HCT116 (cell line): ENCODE measurements around the gene FXYD6. TPM values are rescaled to one million over a fixed set of nuclear protein-coding genes. Genes with fewer than 3 reads are reported as not detected.

Experiments used
- ATAC-seq: fragments of 200-7000 bp; cut with Tn5 transposase; 2 replicates; pipeline ENCODE4 v1.9.1; 2020; ENCODE audit warnings: mild to moderate bottlenecking, moderate library complexity
- BruUV-seq: library from RNA; stranded (reverse); fragments of 400-500 nt; replicated peaks from 2 replicates; lab custom pipeline; 2021; lab: Mats Ljungman, UMichigan
- CTCF ChIA-PET: fragments of 300-600 bp; sonication (Branson Sonifier 250); formaldehyde crosslinking; loops from one replicate; lab custom pipeline; 2021; ENCODE audit warnings: antibody characterized with exemption; lab: Charles Lee
- POLR2A ChIA-PET: fragments of 300-600, 350-600 bp; sonication (Branson Sonifier 250); formaldehyde crosslinking; loops from one replicate; lab custom pipeline; 2021; ENCODE audit warnings: antibody characterized with exemption; lab: Charles Lee
- RAD21 ChIA-PET, 2 experiments: fragments of 300-600 bp; sonication (Branson Sonifier 250); formaldehyde crosslinking; loops; one replicate each; lab custom pipeline; 2023; ENCODE audit warnings: low total read pairs in 2 of 2; ENCODE audit not compliant: uncharacterized antibody in 2 of 2, unreplicated experiment in 2 of 2, low non-redundant PET in 1 of 2; lab: Charles Lee
- DNase-seq: peaks from one replicate; pipeline ENCODE4 v3.0.0-alpha.2; 2010; ENCODE audit warnings: low read depth, low spot score
- H2AFZ ChIP-seq: fragments of 200-600 bp; shearing (Covaris generic), sonication (generic); 2 replicates; pipeline ENCODE4 v1.6.1; 2017; ENCODE audit warnings: low read depth, mixed run types, mixed read lengths, antibody characterized with exemption, low read length; ENCODE audit not compliant: poor library complexity, severe bottlenecking
- H3K27ac ChIP-seq: 2 replicates; pipeline ENCODE4 v1.5.1; 2012; ENCODE audit warnings: low read depth, low read length
- H3K27me3 ChIP-seq: fragments of 200-600 bp; sonication (generic); 2 replicates; pipeline ENCODE4 v1.6.1; 2016; ENCODE audit warnings: mixed run types, low read length, mixed read lengths; ENCODE audit not compliant: insufficient read depth
- H3K36me3 ChIP-seq, 2 experiments: fragments of 200-500 bp in 1 of 2; fragments of 200-600 bp in 1 of 2; sonication (Bioruptor generic) in 1 of 2; sonication (generic) in 1 of 2; 2 replicates each; pipeline versions ENCODE4 v1.5.1 to v1.6.1; 2014 to 2016; ENCODE audit warnings: low read length in 2 of 2, inconsistent platforms in 1 of 2, mixed read lengths in 1 of 2, mixed run types in 1 of 2; ENCODE audit not compliant: insufficient read depth in 2 of 2, control insufficient read depth in 1 of 2
- H3K4me1 ChIP-seq, 2 experiments: fragments of 200-600 bp in 1 of 2; sonication (generic) in 1 of 2; 2 replicates each; pipeline versions ENCODE4 v1.5.1 to v1.6.1; 2012 to 2017; ENCODE audit warnings: low read length in 2 of 2, inconsistent platforms in 1 of 2, mild to moderate bottlenecking in 1 of 2, mixed read lengths in 1 of 2, mixed run types in 1 of 2, moderate library complexity in 1 of 2; ENCODE audit not compliant: insufficient read depth in 2 of 2, control insufficient read depth in 1 of 2
- H3K4me2 ChIP-seq: fragments of 200-600 bp; sonication (generic); 2 replicates; pipeline ENCODE4 v1.6.1; 2017; ENCODE audit warnings: mixed run types, low read length, mixed read lengths
- H3K4me3 ChIP-seq, 2 experiments: fragments of 200-600 bp in 1 of 2; sonication (generic) in 1 of 2; replicated peaks in 1 of 2; 2 replicates each; pipeline ENCODE4 v1.5.1; 2011 to 2016; ENCODE audit warnings: low read length in 2 of 2, control low read depth in 1 of 2, low read depth in 1 of 2, mild to moderate bottlenecking in 1 of 2, mixed read lengths in 1 of 2, mixed run types in 1 of 2
- H3K79me2 ChIP-seq: fragments of 200-600 bp; sonication (generic); 2 replicates; pipeline ENCODE4 v1.6.1; 2017; ENCODE audit warnings: mild to moderate bottlenecking, mixed run types, low read length, moderate library complexity, mixed read lengths; ENCODE audit not compliant: insufficient read depth
- H3K9ac ChIP-seq: fragments of 200-600 bp; sonication (generic); 2 replicates; pipeline ENCODE4 v1.6.1; 2016; ENCODE audit warnings: low read length, mixed read lengths
- H3K9me2 ChIP-seq: fragments of 200-600 bp; sonication (generic), shearing (Covaris generic); 2 replicates; pipeline ENCODE4 v1.6.1; 2017; ENCODE audit warnings: mixed run types, mild to moderate bottlenecking, moderate library complexity; ENCODE audit not compliant: insufficient read depth
- H3K9me3 ChIP-seq, 2 experiments: fragments of 200-500 bp in 1 of 2; fragments of 200-600 bp in 1 of 2; sonication (Bioruptor generic) in 1 of 2; sonication (generic) in 1 of 2; 2 replicates each; pipeline ENCODE4 v1.6.1; 2014 to 2017; ENCODE audit warnings: low read length in 2 of 2, mixed read lengths in 2 of 2, inconsistent platforms in 1 of 2, low read depth in 1 of 2, mild to moderate bottlenecking in 1 of 2, mixed run types in 1 of 2, moderate library complexity in 1 of 2; ENCODE audit not compliant: control insufficient read depth in 1 of 2, insufficient read depth in 1 of 2
- H4K20me1 ChIP-seq: fragments of 200-600 bp; sonication (generic), shearing (Covaris generic); 2 replicates; pipeline ENCODE4 v1.6.1; 2017; ENCODE audit warnings: mixed run types, mild to moderate bottlenecking, moderate library complexity; ENCODE audit not compliant: insufficient read depth
- CBX3 ChIP-seq: IDR thresholded peaks from 2 replicates; pipeline ENCODE4 v1.6.1; 2012; ENCODE audit warnings: low read depth
- CEBPB ChIP-seq: IDR thresholded peaks from 2 replicates; pipeline ENCODE4 v1.6.1; 2012; ENCODE audit warnings: low read depth
- EGR1 ChIP-seq: IDR thresholded peaks from 2 replicates; pipeline ENCODE4 v1.6.1; 2012; ENCODE audit warnings: low read depth
- ELF1 ChIP-seq: IDR thresholded peaks from 2 replicates; pipeline ENCODE4 v1.6.1; 2012; ENCODE audit warnings: low read depth, borderline replicate concordance
- EZH2 ChIP-seq: fragments of 200-600 bp; sonication (generic); IDR thresholded peaks from 2 replicates; pipeline ENCODE4 v1.6.1; 2017; ENCODE audit warnings: antibody characterized with exemption, mixed run types
- EZH2phosphoT487 ChIP-seq: fragments of 200-600 bp; IDR thresholded peaks from 2 replicates; pipeline ENCODE4 v1.6.1; 2018; ENCODE audit warnings: antibody characterized with exemption, borderline replicate concordance
- FOSL1 ChIP-seq: IDR thresholded peaks from 2 replicates; pipeline ENCODE4 v1.6.1; 2012; ENCODE audit warnings: low read depth
- JUND ChIP-seq: IDR thresholded peaks from 2 replicates; pipeline ENCODE4 v1.6.1; 2012
- RAD21 ChIP-seq: IDR thresholded peaks from 2 replicates; pipeline ENCODE4 v1.6.1; 2012; ENCODE audit warnings: low read depth, mild to moderate bottlenecking
- SIN3A ChIP-seq: IDR thresholded peaks from 2 replicates; pipeline ENCODE4 v1.6.1; 2012; ENCODE audit warnings: low read depth
- SP1 ChIP-seq: IDR thresholded peaks from 2 replicates; pipeline ENCODE4 v1.6.1; 2012; ENCODE audit warnings: low read depth
- SRF ChIP-seq: IDR thresholded peaks from 2 replicates; pipeline ENCODE4 v1.6.1; 2012; ENCODE audit warnings: low read depth
- TCF7L2 ChIP-seq: IDR thresholded peaks from 2 replicates; pipeline ENCODE4 v1.7.0; 2011; ENCODE audit warnings: borderline replicate concordance, inconsistent platforms; ENCODE audit not compliant: insufficient read depth, insufficient read length; ENCODE audit errors: extremely low read depth
- ZFX ChIP-seq: fragments of 450-650 bp; IDR thresholded peaks from 2 replicates; pipeline ENCODE4 v1.6.1; 2017
- ZNF274 ChIP-seq: fragments of 200-500 bp; sonication (Bioruptor generic); IDR thresholded peaks from 2 replicates; pipeline ENCODE4 v1.6.1; 2014; ENCODE audit warnings: mild to moderate bottlenecking, low read depth, low read length, inconsistent platforms
- intact Hi-C: fragments of 100-400 bp; cut with micrococcal nuclease; formaldehyde crosslinking; loops from 2 replicates; pipeline ENCODE4 v1.10.0; 2022
- total RNA-seq: library from RNA; stranded (reverse); gene quantifications from one replicate; pipeline ENCODE4 v1.2.1, GENCODE V29; 2021; ENCODE audit not compliant: unreplicated experiment
- TF ChIP-seq, protein P1 (sequence below): IDR thresholded peaks from 2 replicates; pipeline ENCODE4 v1.6.1; 2012; ENCODE audit warnings: low read depth
- TF ChIP-seq, protein P2 (sequence below): IDR thresholded peaks from 2 replicates; pipeline ENCODE4 v1.6.1; 2012
- TF ChIP-seq, protein P3 (sequence below), 3 experiments: fragments of 200-600 bp in 1 of 3; sonication (generic) in 1 of 3; IDR thresholded peaks in 2 of 3; conservative IDR thresholded peaks in 1 of 3; 2 replicates each; pipeline ENCODE4 v1.5.1; 2012 to 2017; ENCODE audit warnings: low read depth in 2 of 3, low read length in 2 of 3, antibody characterized with exemption in 1 of 3, borderline replicate concordance in 1 of 3, control low read depth in 1 of 3, mild to moderate bottlenecking in 1 of 3, mixed read lengths in 1 of 3, mixed run types in 1 of 3, moderate library complexity in 1 of 3; ENCODE audit not compliant: insufficient read depth in 1 of 3

The FXYD6 gene
- total RNA-seq, 1 experiment from 2014 or later: 2.5 TPM

GRCh38 chr11:117921456-117921855 is 45.0 kb upstream of the FXYD6 start:
- Histone ChIP-seq H3K9ac (no peak overlapping the region), H3K27me3 (no peaks in the 10 kb centered on the region), H2AFZ (no peak overlapping the region), H3K4me3 (no peak overlapping the region), H3K9me3 (no peaks in the 10 kb centered on the region)
- intact Hi-C loops: no loop called here
- ChIA-PET POLR2A (no interaction called here), RAD21 (no interaction called here), CTCF (no interaction called here)
- no TSS peak for BruUV-seq
- TF ChIP-seq ZFX (no peak), EZH2phosphoT487 (no peak), CEBPB (no peak)
- TF ChIP-seq, all 23 proteins: peak for 0
- Histone ChIP-seq H3K36me3 (no peaks in the 10 kb centered on the region), H3K27ac (no peak overlapping the region), H3K79me2 (no peaks in the 10 kb centered on the region), H3K9me2 (no peaks in the 10 kb centered on the region), H3K4me2 (no peak overlapping the region), H4K20me1 (no peaks in the 10 kb centered on the region), H3K4me1 (no peaks in the 10 kb centered on the region)
- DNase-seq (no peak), ATAC-seq (no peak)

DNA sequence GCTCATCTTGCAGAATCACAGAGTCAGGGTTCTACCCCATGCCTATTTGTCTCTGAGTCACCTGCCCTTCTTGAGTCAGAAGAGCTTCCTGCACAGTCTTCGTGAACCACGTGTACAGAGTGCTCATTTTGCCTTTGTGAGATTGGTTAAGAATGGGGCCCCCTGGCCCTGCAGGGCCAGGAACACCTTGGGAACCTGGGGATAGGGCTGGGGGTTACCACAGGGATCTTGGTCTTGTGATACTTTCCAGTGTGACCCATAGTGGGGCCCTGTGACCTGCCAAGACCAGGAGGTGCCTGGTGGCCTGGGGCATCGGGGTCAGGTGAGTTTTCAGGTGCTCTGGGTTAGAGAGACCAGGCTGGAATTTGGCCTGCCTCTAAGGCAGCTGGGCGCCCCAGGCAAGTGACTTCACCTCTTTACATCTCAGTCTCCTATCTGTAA is 43.3 kb upstream of the FXYD6 start:
- no peak for ATAC-seq
- Histone ChIP-seq H3K4me1 (no peaks in the 10 kb centered on the region), H3K9me3 (no peaks in the 10 kb centered on the region), H3K4me3 (no peak overlapping the region), H3K36me3 (no peaks in the 10 kb centered on the region), H3K27me3 (no peaks in the 10 kb centered on the region), H2AFZ (no peak overlapping the region), H4K20me1 (no peaks in the 10 kb centered on the region), H3K9me2 (no peaks in the 10 kb centered on the region), H3K79me2 (no peaks in the 10 kb centered on the region), H3K9ac (no peak overlapping the region), H3K27ac (no peak overlapping the region), H3K4me2 (no peak overlapping the region)
- CTCF ChIA-PET: no interaction called here
- POLR2A ChIA-PET: no interaction called here
- DNase-seq: no peak
- BruUV-seq: no TSS peak
- intact Hi-C loops: no loop called here
- TF ChIP-seq, protein P1, sequence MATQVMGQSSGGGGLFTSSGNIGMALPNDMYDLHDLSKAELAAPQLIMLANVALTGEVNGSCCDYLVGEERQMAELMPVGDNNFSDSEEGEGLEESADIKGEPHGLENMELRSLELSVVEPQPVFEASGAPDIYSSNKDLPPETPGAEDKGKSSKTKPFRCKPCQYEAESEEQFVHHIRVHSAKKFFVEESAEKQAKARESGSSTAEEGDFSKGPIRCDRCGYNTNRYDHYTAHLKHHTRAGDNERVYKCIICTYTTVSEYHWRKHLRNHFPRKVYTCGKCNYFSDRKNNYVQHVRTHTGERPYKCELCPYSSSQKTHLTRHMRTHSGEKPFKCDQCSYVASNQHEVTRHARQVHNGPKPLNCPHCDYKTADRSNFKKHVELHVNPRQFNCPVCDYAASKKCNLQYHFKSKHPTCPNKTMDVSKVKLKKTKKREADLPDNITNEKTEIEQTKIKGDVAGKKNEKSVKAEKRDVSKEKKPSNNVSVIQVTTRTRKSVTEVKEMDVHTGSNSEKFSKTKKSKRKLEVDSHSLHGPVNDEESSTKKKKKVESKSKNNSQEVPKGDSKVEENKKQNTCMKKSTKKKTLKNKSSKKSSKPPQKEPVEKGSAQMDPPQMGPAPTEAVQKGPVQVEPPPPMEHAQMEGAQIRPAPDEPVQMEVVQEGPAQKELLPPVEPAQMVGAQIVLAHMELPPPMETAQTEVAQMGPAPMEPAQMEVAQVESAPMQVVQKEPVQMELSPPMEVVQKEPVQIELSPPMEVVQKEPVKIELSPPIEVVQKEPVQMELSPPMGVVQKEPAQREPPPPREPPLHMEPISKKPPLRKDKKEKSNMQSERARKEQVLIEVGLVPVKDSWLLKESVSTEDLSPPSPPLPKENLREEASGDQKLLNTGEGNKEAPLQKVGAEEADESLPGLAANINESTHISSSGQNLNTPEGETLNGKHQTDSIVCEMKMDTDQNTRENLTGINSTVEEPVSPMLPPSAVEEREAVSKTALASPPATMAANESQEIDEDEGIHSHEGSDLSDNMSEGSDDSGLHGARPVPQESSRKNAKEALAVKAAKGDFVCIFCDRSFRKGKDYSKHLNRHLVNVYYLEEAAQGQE: no peak
- no peak for TF ChIP-seq ZFX
- TF ChIP-seq FOSL1: no peak
- no peak for TF ChIP-seq JUND
- TF ChIP-seq EZH2: no peak
- TF ChIP-seq RAD21: no peak
- no peak for TF ChIP-seq CEBPB
- no peak for TF ChIP-seq EGR1
- no peak for TF ChIP-seq SIN3A
- no peak for TF ChIP-seq EZH2phosphoT487
- TF ChIP-seq SP1: no peak
- no peak for TF ChIP-seq CBX3
- TF ChIP-seq, protein P2, sequence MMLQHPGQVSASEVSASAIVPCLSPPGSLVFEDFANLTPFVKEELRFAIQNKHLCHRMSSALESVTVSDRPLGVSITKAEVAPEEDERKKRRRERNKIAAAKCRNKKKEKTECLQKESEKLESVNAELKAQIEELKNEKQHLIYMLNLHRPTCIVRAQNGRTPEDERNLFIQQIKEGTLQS: no peak
- TF ChIP-seq, protein P3, sequence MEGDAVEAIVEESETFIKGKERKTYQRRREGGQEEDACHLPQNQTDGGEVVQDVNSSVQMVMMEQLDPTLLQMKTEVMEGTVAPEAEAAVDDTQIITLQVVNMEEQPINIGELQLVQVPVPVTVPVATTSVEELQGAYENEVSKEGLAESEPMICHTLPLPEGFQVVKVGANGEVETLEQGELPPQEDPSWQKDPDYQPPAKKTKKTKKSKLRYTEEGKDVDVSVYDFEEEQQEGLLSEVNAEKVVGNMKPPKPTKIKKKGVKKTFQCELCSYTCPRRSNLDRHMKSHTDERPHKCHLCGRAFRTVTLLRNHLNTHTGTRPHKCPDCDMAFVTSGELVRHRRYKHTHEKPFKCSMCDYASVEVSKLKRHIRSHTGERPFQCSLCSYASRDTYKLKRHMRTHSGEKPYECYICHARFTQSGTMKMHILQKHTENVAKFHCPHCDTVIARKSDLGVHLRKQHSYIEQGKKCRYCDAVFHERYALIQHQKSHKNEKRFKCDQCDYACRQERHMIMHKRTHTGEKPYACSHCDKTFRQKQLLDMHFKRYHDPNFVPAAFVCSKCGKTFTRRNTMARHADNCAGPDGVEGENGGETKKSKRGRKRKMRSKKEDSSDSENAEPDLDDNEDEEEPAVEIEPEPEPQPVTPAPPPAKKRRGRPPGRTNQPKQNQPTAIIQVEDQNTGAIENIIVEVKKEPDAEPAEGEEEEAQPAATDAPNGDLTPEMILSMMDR (IDR thresholded peaks at IDR 0.05 in 2 of 3, conservative IDR thresholded peaks at IDR 0.05 in 1 of 3; ENCODE audit: borderline replicate concordance in 1 of 3, insufficient read depth in 1 of 3, low read depth in 2 of 3, low read length in 2 of 3): no peak
- TF ChIP-seq ELF1: no peak
- no peak for TF ChIP-seq ZNF274
- TF ChIP-seq TCF7L2: no peak
- TF ChIP-seq SRF: no peak
- RAD21 ChIA-PET: no interaction called here
